PFSK-1 (cell line): ENCODE results near the gene GOLPH3.

ENCODE experiments used
- FOXP2 ChIP-seq: optimal IDR thresholded peaks from 2 replicates; pipeline ENCODE3; 2011; ENCODE audit warnings: borderline replicate concordance, control low read depth, inconsistent platforms; ENCODE audit not compliant: insufficient read depth; ENCODE audit errors: extremely low read length, extremely low read depth
- POLR2AphosphoS5 ChIP-seq: IDR thresholded peaks from 2 replicates; pipeline ENCODE4 v1.6.1; 2012; ENCODE audit warnings: low read depth, mild to moderate bottlenecking, control low read depth, low read length, moderate library complexity
- REST ChIP-seq, 2 experiments: IDR thresholded peaks; 2 replicates each; pipeline versions ENCODE4 v1.6.1 to v1.8.0; 2011 to 2012; ENCODE audit warnings: low read depth in 2 of 2, low read length in 2 of 2, control low read depth in 1 of 2, inconsistent platforms in 1 of 2, mild to moderate bottlenecking in 1 of 2, moderate library complexity in 1 of 2; ENCODE audit not compliant: insufficient read depth in 1 of 2
- SIN3A ChIP-seq: IDR thresholded peaks from 2 replicates; pipeline ENCODE4 v1.6.1; 2012; ENCODE audit warnings: mild to moderate bottlenecking, low read length, moderate library complexity, borderline replicate concordance; ENCODE audit not compliant: insufficient read depth
- TAF1 ChIP-seq: IDR thresholded peaks from 2 replicates; pipeline ENCODE4 v1.6.1; 2012; ENCODE audit warnings: low read length, control low read depth, borderline replicate concordance; ENCODE audit not compliant: insufficient read depth

GRCh38 chr5:32095261-32095671 is 78.9 kb downstream of the GOLPH3 start:
- TF ChIP-seq REST (IDR thresholded peaks at IDR 0.05; ENCODE audit: insufficient read depth in 1 of 2, low read depth in 2 of 2, low read length in 2 of 2) = no peak
- no peak for TF ChIP-seq TAF1
- no peak for TF ChIP-seq POLR2AphosphoS5
- no peak for TF ChIP-seq FOXP2
- no peak for TF ChIP-seq SIN3A
